Bone marrow (tissue), 2 donors: ENCODE data around the gene TTI1.

Experiments
- DNase-seq, 2 donors: peaks; one replicate each; lab custom pipeline; 2025; lab: John Stamatoyannopoulos, UW

The TTI1 gene

DNA sequence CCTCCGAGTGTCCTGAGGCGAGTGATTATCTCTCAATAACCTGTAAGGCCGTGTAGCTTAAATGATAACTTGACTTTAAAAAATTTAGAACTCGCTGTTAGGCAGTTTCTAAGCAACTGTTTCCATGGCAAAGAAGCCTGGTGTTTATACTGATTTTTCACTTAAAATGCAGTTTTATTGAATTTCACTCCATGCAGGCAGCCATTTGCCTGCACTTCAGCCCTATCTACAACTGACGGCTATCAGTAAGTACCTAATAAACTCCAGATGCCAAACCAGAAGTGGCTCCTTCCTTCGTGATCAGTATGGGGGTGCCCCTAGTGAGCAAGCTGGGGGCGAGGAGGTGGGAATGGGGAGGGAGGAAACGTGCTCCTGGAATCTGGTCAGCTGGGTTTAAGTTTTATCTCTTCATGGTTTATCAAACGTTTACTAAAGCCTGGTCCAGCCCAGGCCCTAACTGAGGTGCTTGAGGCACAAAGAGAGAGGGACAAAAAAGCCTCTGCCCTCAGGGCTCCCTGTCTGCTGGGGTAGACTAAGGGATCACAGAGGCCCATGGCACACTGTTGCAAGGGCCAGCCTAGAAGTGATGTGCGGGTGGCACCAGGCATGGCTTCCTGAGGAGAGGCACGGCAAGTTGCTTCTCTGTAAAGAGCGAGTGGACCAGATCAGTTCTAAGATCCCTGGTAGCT lies 45.5 kb downstream of the TTI1 start:
- no peak for DNase-seq

GRCh38 chr20:37986873-37987601 lies 46.2 kb downstream of the TTI1 start:
- DNase-seq: no peak

DNA sequence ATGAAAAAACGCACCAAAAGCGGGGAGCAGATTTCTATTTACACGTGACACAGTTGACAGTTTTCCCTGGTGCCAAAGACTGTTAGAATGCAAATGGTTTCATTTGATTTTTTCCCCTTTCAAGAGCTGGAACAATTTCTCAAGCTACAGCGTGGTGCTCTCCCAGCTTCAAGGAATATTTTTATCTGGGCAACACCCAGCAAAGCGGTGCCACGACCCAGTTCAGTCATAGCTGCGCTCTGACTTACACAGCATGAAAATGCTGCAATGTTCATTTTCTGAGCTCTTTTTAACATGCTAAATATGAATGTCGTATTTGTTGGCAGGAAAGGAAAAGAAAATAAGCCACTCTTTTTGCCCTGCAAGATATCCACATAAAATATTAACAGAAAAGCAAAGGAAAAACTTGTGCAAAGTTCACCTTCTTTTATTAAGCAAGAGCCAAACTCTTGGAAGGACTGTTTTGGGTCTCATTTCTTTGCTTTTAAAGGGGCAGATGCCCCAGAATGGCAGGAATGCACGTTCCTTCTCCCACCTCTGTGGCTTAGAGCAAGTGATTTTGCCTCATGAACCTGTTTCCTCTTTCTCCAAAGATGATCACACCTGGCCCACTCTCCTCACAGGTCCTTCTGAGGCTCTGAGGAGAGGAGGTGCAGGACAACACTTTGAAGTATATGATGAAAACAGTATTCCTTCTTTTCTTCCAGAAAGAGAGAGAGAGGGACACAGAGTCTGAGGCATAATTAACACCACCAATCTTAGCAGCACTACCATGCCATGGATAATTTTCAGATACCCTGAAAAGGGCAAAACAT lies 47.0 kb downstream of the TTI1 start:
- no peak for DNase-seq

DNA sequence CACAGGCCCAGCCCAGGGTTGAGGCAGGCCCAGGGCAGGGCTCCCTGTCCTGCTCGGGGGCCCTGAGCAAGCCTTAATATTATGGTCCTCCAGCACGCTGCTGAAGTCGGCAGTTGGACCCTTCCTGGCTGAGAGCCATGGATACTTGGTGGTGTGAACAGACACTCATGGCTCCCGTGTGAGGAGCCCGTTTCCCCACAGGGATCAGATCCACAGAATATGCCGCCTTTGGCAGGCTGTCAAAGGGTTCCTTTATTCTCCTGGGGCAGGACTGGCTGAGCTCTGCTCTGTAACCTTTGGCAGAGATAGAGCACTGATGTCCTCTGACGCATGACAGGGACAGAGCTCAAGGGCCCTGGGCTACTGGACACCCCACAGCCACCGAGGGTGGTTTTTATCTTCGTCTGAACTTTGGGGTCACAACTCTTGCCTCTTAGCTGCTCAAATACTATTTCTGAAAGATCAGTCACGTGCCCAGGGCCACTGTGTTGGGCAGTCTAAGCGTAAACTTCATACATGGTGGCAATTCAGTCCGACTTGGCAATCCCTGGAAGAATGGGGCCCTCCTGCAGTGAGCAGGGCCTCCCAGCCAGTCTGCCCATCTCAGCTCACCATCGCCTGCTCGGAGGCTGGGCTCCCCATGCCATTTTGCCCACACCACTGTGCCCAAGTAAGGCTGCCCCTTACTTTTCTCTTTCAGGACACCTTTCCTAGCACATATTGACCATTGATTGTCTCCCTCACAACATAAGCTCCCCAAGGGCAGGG lies 49.1 kb downstream of the TTI1 start:
- no peak for DNase-seq

- no peak for DNase-seq
Observed at GRCh38 chr20:37983286-37983685, 50.0 kb downstream of the TTI1 start.

- no peak for DNase-seq
Observed at GRCh38 chr20:37981568-37981967, 51.7 kb downstream of the TTI1 start.

DNA sequence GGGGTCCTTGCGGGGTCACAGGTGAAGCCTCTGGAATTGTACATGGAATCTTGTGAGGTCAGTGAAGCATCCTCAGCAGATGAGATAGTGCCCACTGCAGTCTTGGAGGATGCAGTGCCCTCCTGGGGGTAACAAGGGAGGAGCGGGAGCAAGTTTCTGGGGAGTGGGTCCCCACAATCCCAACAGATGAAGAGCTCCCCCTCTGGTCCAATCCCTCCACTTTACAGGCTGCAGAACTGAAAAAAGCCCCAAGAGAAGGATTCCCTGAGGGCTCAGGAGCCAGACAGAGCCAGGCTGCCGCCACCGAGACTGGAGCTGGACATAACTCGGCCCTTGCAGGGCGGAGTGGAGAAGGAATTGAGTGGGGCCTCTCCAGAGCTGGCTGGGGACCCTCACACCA lies 52.4 kb downstream of the TTI1 start:
- no peak for DNase-seq

GRCh38 chr20:37980383-37980782 lies 52.9 kb downstream of the TTI1 start:
- DNase-seq: no peak

DNA sequence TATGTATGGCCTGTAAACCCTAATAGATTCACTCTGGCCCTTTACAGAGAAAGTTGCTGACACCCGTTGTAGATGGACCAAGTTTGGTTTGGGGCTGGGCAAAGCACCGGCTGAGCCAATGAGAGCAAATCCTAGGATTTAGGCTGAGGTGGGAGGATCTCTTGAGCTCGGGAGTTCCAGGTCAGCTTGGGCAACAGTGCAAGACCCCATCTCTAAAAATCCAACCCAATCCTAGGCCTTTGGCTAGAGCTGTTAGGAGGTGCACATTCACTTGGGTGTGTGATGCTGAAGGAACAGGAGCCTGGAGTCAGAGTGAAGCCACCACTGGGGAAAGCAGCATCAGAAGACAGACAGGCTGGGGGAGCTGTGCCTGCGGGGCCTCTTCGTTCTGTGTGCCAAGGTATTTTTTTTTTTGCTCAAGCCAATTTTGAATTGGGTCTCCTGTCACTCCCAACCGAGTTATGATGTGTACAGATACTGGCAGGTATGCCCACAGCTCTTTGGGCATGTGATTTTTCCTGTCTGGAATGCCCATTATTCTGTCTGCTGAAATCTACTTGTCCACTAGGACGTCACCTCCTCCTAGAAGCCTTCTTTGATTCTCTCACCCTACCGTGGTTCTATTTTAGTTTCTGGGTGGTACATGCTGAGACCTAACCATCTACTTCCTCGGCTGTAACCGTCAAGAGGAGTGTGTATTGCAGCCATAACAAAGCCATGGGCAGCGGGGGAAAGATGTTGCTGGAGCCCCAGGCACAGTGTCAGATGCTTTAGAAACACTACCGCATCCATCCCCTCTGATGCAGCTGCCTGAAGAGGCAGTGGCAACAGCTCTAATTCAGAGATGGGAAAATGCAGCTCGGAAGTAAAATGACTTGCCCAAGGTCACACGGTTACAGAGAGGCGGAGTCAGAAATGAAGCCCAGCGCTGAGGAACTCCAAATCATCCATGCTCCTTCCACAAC lies 54.0 kb downstream of the TTI1 start:
- no peak for DNase-seq

GRCh38 chr20:37977786-37978185 lies 55.5 kb downstream of the TTI1 start:
- no peak for DNase-seq

- no peak for DNase-seq
Observed at GRCh38 chr20:37977338-37977737, 55.9 kb downstream of the TTI1 start.

DNA sequence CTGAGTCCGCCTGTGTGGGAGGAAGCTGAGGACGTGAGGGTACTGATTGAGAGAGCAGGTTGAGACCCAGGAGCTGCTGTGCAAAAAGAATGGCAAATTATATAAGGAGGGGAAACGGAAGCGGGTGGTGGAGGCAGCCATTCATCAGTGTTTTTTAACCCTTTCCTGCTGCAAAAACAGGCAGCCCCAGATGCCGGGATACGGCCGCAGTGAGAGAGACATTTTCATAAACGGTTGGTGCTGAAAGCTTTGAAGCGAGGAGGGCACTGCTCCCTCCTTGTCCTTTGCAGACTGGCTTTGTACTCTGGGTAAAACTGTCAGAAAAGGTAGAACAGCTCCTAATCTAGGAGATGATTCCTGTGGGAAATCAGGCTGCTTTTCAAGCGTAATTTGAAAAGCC lies 56.4 kb downstream of the TTI1 start:
- DNase-seq: no peak

- no peak for DNase-seq
Observed at GRCh38 chr20:37973059-37973910, 60.0 kb downstream of the TTI1 start.

- DNase-seq: no peak
Observed at GRCh38 chr20:37972256-37973058, 60.8 kb downstream of the TTI1 start.

- no peak for DNase-seq
Observed at GRCh38 chr20:37971561-37972127, 61.6 kb downstream of the TTI1 start.

GRCh38 chr20:37970856-37971245 lies 62.4 kb downstream of the TTI1 start:
- no peak for DNase-seq

DNA sequence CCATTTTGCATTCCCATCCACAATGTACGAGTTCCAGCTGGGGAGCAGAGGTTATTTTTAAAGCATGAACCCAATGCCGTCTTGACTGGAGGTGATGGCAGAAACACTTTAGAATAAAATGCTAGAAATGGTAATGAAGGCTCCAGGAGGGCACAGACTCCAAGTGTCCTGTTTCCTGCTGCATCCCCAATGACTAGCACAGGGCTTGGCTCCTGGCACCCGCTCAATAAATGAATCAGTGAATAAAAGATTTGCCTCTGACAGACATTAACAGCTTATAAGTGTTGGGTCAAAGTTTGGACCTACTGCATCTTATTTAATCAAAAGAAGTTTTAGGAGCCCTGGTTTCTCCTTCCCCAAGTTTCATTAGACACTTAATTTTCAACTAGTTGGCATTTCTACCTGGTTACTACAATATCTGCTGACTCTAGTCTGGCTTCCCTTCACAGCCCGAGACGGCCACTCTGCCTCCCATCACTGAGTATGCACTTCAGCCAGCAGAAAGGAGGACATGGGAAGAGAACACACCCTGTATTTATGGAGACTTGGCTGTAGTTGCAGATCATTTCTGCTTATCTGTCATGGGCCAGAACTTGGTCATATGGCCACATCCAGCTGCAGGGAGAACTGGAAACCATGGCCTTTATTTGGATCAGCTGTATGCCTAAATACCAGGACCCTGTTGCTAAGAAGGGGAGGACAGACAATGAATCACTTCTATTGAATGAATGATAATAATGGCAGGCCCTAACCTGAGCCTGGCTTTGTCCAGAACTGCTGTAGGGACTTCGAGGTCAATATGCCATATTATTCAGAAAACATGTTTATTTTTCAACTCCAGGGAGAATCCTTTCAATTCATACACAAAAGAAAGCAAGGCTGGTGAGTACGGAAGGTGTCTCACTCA lies 63.1 kb downstream of the TTI1 start:
- DNase-seq: no peak
